H1 (cell line): ENCODE results near the gene CHST9. TPM values are rescaled to one million over a fixed set of nuclear protein-coding genes. Genes with fewer than 3 reads are reported as not detected.
A peak's percentile ranks its signal among the peaks of the same experiment; 100 is the strongest.
"Not testable (repeated sequence)": the region's sequence is repeated elsewhere in the genome, so short reads cannot be mapped to it uniquely, and the experiment has no call there.

ENCODE experiments used
- CTCF ChIA-PET: fragments of 300-600 bp; sonication (Branson Sonifier 250); formaldehyde crosslinking; loops from one replicate; lab custom pipeline; 2021; ENCODE audit not compliant: partially characterized antibody; lab: Charles Lee
- POLR2A ChIA-PET: fragments of 300-600 bp; sonication (Branson Sonifier 250); formaldehyde crosslinking; loops from one replicate; lab custom pipeline; 2021; ENCODE audit warnings: inconsistent platforms; ENCODE audit not compliant: partially characterized antibody; lab: Charles Lee
- DNase-seq, 2 experiments: peaks; one replicate each; pipeline versions ENCODE4 v3.0.0 to v3.0.0-alpha.2; 2010 to 2022; ENCODE audit warnings: low spot score in 2 of 2, low read depth in 1 of 2, mixed read lengths in 1 of 2
- FAIRE-seq: peaks from 2 replicates; lab custom pipeline; 2011; peaks lifted over from hg19 to GRCh38; lab: Jason Lieb, UNC
- H2AFZ ChIP-seq: 2 replicates; pipeline ENCODE4 v1.8.1; 2012; ENCODE audit warnings: low read length, inconsistent platforms
- H2AK5ac ChIP-seq: 2 replicates; pipeline ENCODE4 v1.6.1; 2013; ENCODE audit warnings: low read depth, low read length
- H2BK120ac ChIP-seq: replicated peaks from 2 replicates; pipeline ENCODE3; 2013; ENCODE audit warnings: low read depth, low read length, inconsistent platforms
- H2BK12ac ChIP-seq: 2 replicates; pipeline ENCODE4 v1.6.1; 2013; ENCODE audit warnings: low read depth, low read length
- H2BK15ac ChIP-seq: 2 replicates; pipeline ENCODE4 v1.6.1; 2013; ENCODE audit warnings: low read length
- H2BK20ac ChIP-seq: 2 replicates; pipeline ENCODE4 v1.6.1; 2013; ENCODE audit warnings: low read length
- H2BK5ac ChIP-seq: 2 replicates; pipeline ENCODE4 v1.6.1; 2013; ENCODE audit warnings: low read depth, low read length
- H3K14ac ChIP-seq: 2 replicates; pipeline ENCODE4 v1.6.1; 2013; ENCODE audit warnings: inconsistent platforms; ENCODE audit not compliant: insufficient read length
- H3K18ac ChIP-seq: 2 replicates; pipeline ENCODE4 v1.6.1; 2013; ENCODE audit warnings: low read length; ENCODE audit errors: extremely low read depth
- H3K23ac ChIP-seq: 2 replicates; pipeline ENCODE4 v1.6.1; 2013; ENCODE audit warnings: inconsistent platforms; ENCODE audit not compliant: insufficient read length
- H3K23me2 ChIP-seq: 2 replicates; pipeline ENCODE4 v1.6.1; 2013; ENCODE audit warnings: low read depth, low read length
- H3K27ac ChIP-seq: 2 replicates; pipeline ENCODE4 v1.6.1; 2011; ENCODE audit warnings: low read depth, low read length, inconsistent platforms
- H3K27me3 ChIP-seq, 4 experiments: replicated peaks in 1 of 4; 1 replicate in 1 of 4; 2 replicates in 3 of 4; pipeline versions ENCODE4 v1.6.1 to v1.8.1; 2011 to 2013; ENCODE audit warnings: low read length in 3 of 4, mild to moderate bottlenecking in 3 of 4, inconsistent platforms in 2 of 4, mixed read lengths in 2 of 4, moderate library complexity in 1 of 4; ENCODE audit not compliant: control insufficient read depth in 3 of 4, insufficient read depth in 3 of 4; ENCODE audit errors: extremely low read depth in 1 of 4
- H3K36me3 ChIP-seq, 4 experiments: 2 replicates each; pipeline versions ENCODE4 v1.6.1 to v1.8.1; 2011 to 2013; ENCODE audit warnings: mild to moderate bottlenecking in 4 of 4, low read length in 3 of 4, moderate library complexity in 2 of 4, control low read depth in 1 of 4, inconsistent platforms in 1 of 4; ENCODE audit not compliant: insufficient read depth in 4 of 4, control insufficient read depth in 2 of 4
- H3K4ac ChIP-seq: replicated peaks from 2 replicates; pipeline ENCODE3; 2013; ENCODE audit warnings: low read length, low read depth, mixed read lengths, inconsistent platforms; ENCODE audit not compliant: insufficient read length
- H3K4me1 ChIP-seq, 4 experiments: replicated peaks in 1 of 4; 1 replicate in 1 of 4; 2 replicates in 3 of 4; pipeline versions ENCODE4 v1.6.1 to v1.8.1; 2011 to 2013; ENCODE audit warnings: low read length in 3 of 4, inconsistent platforms in 2 of 4, mixed read lengths in 1 of 4; ENCODE audit not compliant: insufficient read depth in 4 of 4, control insufficient read depth in 3 of 4
- H3K4me2 ChIP-seq, 2 experiments: 2 replicates each; pipeline versions ENCODE4 v1.6.1 to v1.8.1; 2011 to 2013; ENCODE audit warnings: low read depth in 2 of 2, low read length in 2 of 2, control low read depth in 1 of 2, inconsistent platforms in 1 of 2, mild to moderate bottlenecking in 1 of 2; ENCODE audit not compliant: insufficient read depth in 1 of 2
- H3K4me3 ChIP-seq, 4 experiments: fragments of 200-600, 300-600 bp in 1 of 4; sonication (generic), shearing (Covaris generic), sonication (Bioruptor Twin) in 1 of 4; 2 replicates each; pipeline versions ENCODE4 v1.5.1 to v1.8.1; 2011 to 2016; ENCODE audit warnings: low read length in 4 of 4, low read depth in 3 of 4, control low read depth in 2 of 4, inconsistent platforms in 2 of 4, mild to moderate bottlenecking in 2 of 4, mixed read lengths in 1 of 4, moderate library complexity in 1 of 4; ENCODE audit not compliant: insufficient read depth in 2 of 4; ENCODE audit errors: extremely low read depth in 1 of 4
- H3K56ac ChIP-seq: replicated peaks from 2 replicates; pipeline ENCODE3; 2013; ENCODE audit warnings: low read depth, mild to moderate bottlenecking, mixed read lengths, low read length, inconsistent platforms; ENCODE audit not compliant: insufficient read length
- H3K79me1 ChIP-seq: 2 replicates; pipeline ENCODE4 v1.6.1; 2013; ENCODE audit warnings: low read depth, low read length, control low read depth
- H3K79me2 ChIP-seq, 2 experiments: 2 replicates each; pipeline versions ENCODE4 v1.6.1 to v1.8.1; 2012 to 2013; ENCODE audit warnings: low read length in 2 of 2, mild to moderate bottlenecking in 2 of 2, inconsistent platforms in 1 of 2; ENCODE audit not compliant: insufficient read depth in 2 of 2, control insufficient read depth in 1 of 2
- H3K9ac ChIP-seq, 4 experiments: replicated peaks in 1 of 4; 1 replicate in 1 of 4; 2 replicates in 3 of 4; pipeline versions ENCODE4 v1.6.1 to v1.8.1; 2011 to 2013; ENCODE audit warnings: low read depth in 3 of 4, low read length in 3 of 4, control low read depth in 2 of 4, mild to moderate bottlenecking in 2 of 4, moderate library complexity in 2 of 4, inconsistent platforms in 1 of 4; ENCODE audit errors: extremely low read depth in 1 of 4
- H3K9me3 ChIP-seq, 2 experiments: 2 replicates each; pipeline versions ENCODE4 v1.6.1 to v1.8.1; 2012 to 2013; ENCODE audit warnings: mild to moderate bottlenecking in 2 of 2, moderate library complexity in 2 of 2, control low read depth in 1 of 2, inconsistent platforms in 1 of 2, low read depth in 1 of 2, low read length in 1 of 2, mixed read lengths in 1 of 2; ENCODE audit not compliant: insufficient read depth in 2 of 2
- H4K20me1 ChIP-seq, 2 experiments: replicated peaks in 1 of 2; 2 replicates each; pipeline versions ENCODE3 to v1.8.1; 2011 to 2013; ENCODE audit warnings: inconsistent platforms in 2 of 2, low read length in 2 of 2, mild to moderate bottlenecking in 1 of 2; ENCODE audit not compliant: insufficient read depth in 2 of 2, control insufficient read depth in 1 of 2
- H4K5ac ChIP-seq: 2 replicates; pipeline ENCODE4 v1.6.1; 2013; ENCODE audit warnings: low read length, low read depth, mixed read lengths, inconsistent platforms; ENCODE audit not compliant: insufficient read length
- H4K8ac ChIP-seq: 2 replicates; pipeline ENCODE4 v1.8.0; 2013; ENCODE audit warnings: mild to moderate bottlenecking, moderate library complexity, low read length, inconsistent platforms; ENCODE audit not compliant: insufficient read depth; ENCODE audit errors: extremely low read depth
- H4K91ac ChIP-seq: replicated peaks from 2 replicates; pipeline ENCODE3; 2013; ENCODE audit warnings: low read length, mixed read lengths, inconsistent platforms; ENCODE audit not compliant: insufficient read length
- WGBS, 2 experiments: shearing (Covaris generic) in 1 of 2; methylation state at CpG; one replicate each; pipeline versions ENCODE4 v1.1.6 to v1.1.7; 2013 to 2015; ENCODE audit warnings: low lambda C conversion rate in 2 of 2, mixed read lengths in 2 of 2, inconsistent platforms in 1 of 2, low coverage in 1 of 2, missing lambda C conversion rate in 1 of 2; ENCODE audit not compliant: insufficient replicate concordance in 2 of 2, insufficient coverage in 1 of 2, insufficient read length in 1 of 2; ENCODE audit errors: extremely low coverage in 1 of 2, missing lambda C conversion rate in 1 of 2; 5-methylcytosine and 5-hydroxymethylcytosine counted together
- polyA plus RNA-seq, 7 experiments: library from polyadenylated mRNA; depleted of rRNA in 3 of 7; stranded (reverse) in 5 of 7; unstranded in 2 of 7; fragments of >200 nt in 5 of 7; fragments of 200-250 nt in 2 of 7; gene quantifications; 1 replicate in 5 of 7; 2 replicates in 1 of 7; 4 replicates in 1 of 7; pipeline versions ENCODE4 v1.2.1 to v1.2.3, GENCODE V29; 2011 to 2013; ENCODE audit warnings: missing spikeins in 2 of 7, mixed read lengths in 2 of 7
- total RNA-seq: library from RNA; stranded (reverse); fragmentation: NEBNext Ultra II Directional; extraction: Animal tissue kit (Norgen Biotek cat#: 25700); gene quantifications from 2 replicates; pipeline ENCODE4 v1.2.1, GENCODE V29; 2021

Gene CHST9
- total and polyA plus RNA-seq, 2 of the 8 experiments (the other 6 are each of a cell fraction or from before 2014, with no cell fraction given), result 3.2 to 24.3 TPM

- Histone ChIP-seq H2AFZ (peak overlapping the region; percentile 29), H4K91ac (peak overlapping the region; percentile 75), H3K27ac (peak overlapping the region; percentile 49; the same call in 1 of the 2 replicates), H2BK12ac (peak overlapping the region; percentile 30; the same call in 1 of the 2 replicates), H3K4me2 (0 out of 4 replicates have a peak overlapping the region, but pooled peaks of 1 of the 2 experiments have one; percentile 28), H2BK120ac (peak overlapping the region; percentile 25), H4K5ac (peak overlapping the region; percentile 15), H2BK20ac (0 out of 2 replicates have a peak overlapping the region, but pooled peaks have one; percentile 19), H2BK5ac (peak overlapping the region; percentile 64; the same call in 1 of the 2 replicates)
- H3K56ac ChIP-seq, H3K9me3 ChIP-seq, FAIRE-seq, CTCF ChIA-PET, H3K23ac ChIP-seq, H3K79me1 ChIP-seq, DNase-seq, H3K36me3 ChIP-seq, H3K79me2 ChIP-seq, H3K4ac ChIP-seq, H2AK5ac ChIP-seq, H3K4me1 ChIP-seq, H3K9ac ChIP-seq, H3K4me3 ChIP-seq, H4K8ac ChIP-seq, H3K14ac ChIP-seq, H4K20me1 ChIP-seq, H3K27me3 ChIP-seq, H2BK15ac ChIP-seq, H3K23me2 ChIP-seq, H3K18ac ChIP-seq: not testable (repeated sequence)
- POLR2A ChIA-PET, result interaction anchor here (0.7 kb wide), 1 partner anchor 94 kb away, joined by 3 read pairs; no protein-coding TSS in a partner anchor
- 61% methylated on average over 5 of the region's 5 CpGs; no CpG with 5 or more reads in 1 of the 2 experiments for WGBS, 2 experiments
These were observed 46.1 kb upstream of the CHST9 start for GRCh38 chr18:27231221-27231620.
